WTC11 (cell line): Measurements from ENCODE around the gene MYOD1. TPM values are rescaled to one million over a fixed set of nuclear protein-coding genes. Genes with fewer than 3 reads are reported as not detected.

Source experiments
- ATAC-seq: fragments of 200-7000 bp; cut with Tn5 transposase; 2 replicates; pipeline ENCODE4 v1.10.0; 2021; ENCODE audit warnings: mild to moderate bottlenecking, moderate library complexity
- CTCF ChIA-PET: fragments of 300-600 bp; sonication (Branson Sonifier 250); formaldehyde crosslinking; loops from one replicate; lab custom pipeline; 2021; ENCODE audit warnings: antibody characterized with exemption; lab: Charles Lee
- POLR2A ChIA-PET: fragments of 350-600 bp; sonication (Branson Sonifier 250); formaldehyde crosslinking; loops from one replicate; lab custom pipeline; 2021; ENCODE audit warnings: antibody characterized with exemption; lab: Charles Lee
- DNase-seq: peaks from one replicate; pipeline ENCODE4 v3.0.0; 2021; ENCODE audit warnings: low spot score
- H3K27ac Mint-ChIP-seq: 2 replicates; pipeline ENCODE4 v1.8.0; 2021; ENCODE audit warnings: mixed read lengths
- H3K27me3 Mint-ChIP-seq: 2 replicates; pipeline ENCODE4 v1.8.0; 2021; ENCODE audit warnings: low read depth, mild to moderate bottlenecking, moderate library complexity, mixed read lengths
- H3K36me3 Mint-ChIP-seq: 2 replicates; pipeline ENCODE4 v1.8.0; 2021; ENCODE audit warnings: mixed read lengths
- H3K4me1 Mint-ChIP-seq: 2 replicates; pipeline ENCODE4 v1.8.0; 2022; ENCODE audit warnings: mixed read lengths
- H3K4me3 Mint-ChIP-seq: 2 replicates; pipeline ENCODE4 v1.8.0; 2021; ENCODE audit warnings: mild to moderate bottlenecking, moderate library complexity, mixed read lengths
- H3K9me3 Mint-ChIP-seq: 2 replicates; pipeline ENCODE4 v1.8.0; 2021; ENCODE audit warnings: mixed read lengths
- CREM ChIP-seq: sonication (generic); formaldehyde crosslinking; IDR thresholded peaks from 2 replicates; pipeline ENCODE4 v1.8.1; 2022; ENCODE audit warnings: mild to moderate bottlenecking, missing genetic modification reagents, moderate library complexity
- E2F1 ChIP-seq: sonication (generic); formaldehyde crosslinking; IDR thresholded peaks from 2 replicates; pipeline ENCODE4 v1.8.0; 2022; ENCODE audit warnings: mild to moderate bottlenecking, missing genetic modification reagents
- ELF4 ChIP-seq: sonication (generic); formaldehyde crosslinking; IDR thresholded peaks from 2 replicates; pipeline ENCODE4 v1.8.1; 2022; ENCODE audit warnings: low read depth, mild to moderate bottlenecking, moderate library complexity, missing genetic modification reagents
- ERG ChIP-seq: fragments of 250-450 bp; sonication (Bioruptor Pico); IDR thresholded peaks from 2 replicates; pipeline ENCODE4 v1.8.0; 2021; ENCODE audit warnings: mild to moderate bottlenecking
- GTF2I ChIP-seq: fragments of 250-450 bp; sonication (Bioruptor Pico); conservative IDR thresholded peaks from 2 replicates; pipeline ENCODE4 v1.4.0; 2021; ENCODE audit warnings: mild to moderate bottlenecking
- IRF2 ChIP-seq: sonication (generic); formaldehyde crosslinking; IDR thresholded peaks from 2 replicates; pipeline ENCODE4 v1.8.0; 2022; ENCODE audit warnings: low read depth, missing genetic modification reagents, borderline replicate concordance
- JAZF1 ChIP-seq: fragments of 250-450 bp; sonication (Bioruptor Pico); IDR thresholded peaks from 2 replicates; pipeline ENCODE4 v1.9.0; 2021; ENCODE audit warnings: moderate library complexity, mild to moderate bottlenecking, inconsistent platforms
- NR1H2 ChIP-seq: sonication (generic); formaldehyde crosslinking; IDR thresholded peaks from 2 replicates; pipeline ENCODE4 v1.9.0; 2021; ENCODE audit warnings: mild to moderate bottlenecking, moderate library complexity, missing genetic modification reagents
- NR2C2 ChIP-seq: sonication (generic); formaldehyde crosslinking; IDR thresholded peaks from 2 replicates; pipeline ENCODE4 v1.8.0; 2022; ENCODE audit warnings: mild to moderate bottlenecking, missing genetic modification reagents
- PRRX2 ChIP-seq: fragments of 250-450 bp; sonication (Bioruptor Pico); IDR thresholded peaks from 2 replicates; pipeline ENCODE4 v1.8.0; 2021; ENCODE audit warnings: mild to moderate bottlenecking
- USF1 ChIP-seq: sonication (generic); formaldehyde crosslinking; IDR thresholded peaks from 2 replicates; pipeline ENCODE4 v1.8.0; 2022; ENCODE audit warnings: mild to moderate bottlenecking, missing genetic modification reagents
- ZNF138 ChIP-seq: sonication (generic); formaldehyde crosslinking; conservative IDR thresholded peaks from 2 replicates; pipeline ENCODE4 v1.8.1; 2022; ENCODE audit warnings: mild to moderate bottlenecking, moderate library complexity, missing genetic modification reagents
- ZNF219 ChIP-seq: sonication (generic); formaldehyde crosslinking; IDR thresholded peaks from 2 replicates; pipeline ENCODE4 v1.8.0; 2023; ENCODE audit warnings: missing genetic modification reagents, mild to moderate bottlenecking, borderline replicate concordance
- ZNF232 ChIP-seq: sonication (generic); formaldehyde crosslinking; IDR thresholded peaks from 2 replicates; pipeline ENCODE4 v1.8.0; 2022; ENCODE audit warnings: mild to moderate bottlenecking, missing genetic modification reagents
- ZNF425 ChIP-seq: fragments of 250-450 bp; sonication (Bioruptor Pico); conservative IDR thresholded peaks from 2 replicates; pipeline ENCODE4 v1.9.0; 2021; ENCODE audit warnings: mild to moderate bottlenecking
- ZNF512 ChIP-seq: sonication (generic); formaldehyde crosslinking; IDR thresholded peaks from 2 replicates; pipeline ENCODE4 v1.8.1; 2022; ENCODE audit warnings: missing genetic modification reagents, borderline replicate concordance
- ZNF532 ChIP-seq: fragments of 250-450 bp; sonication (Bioruptor Pico); IDR thresholded peaks from 2 replicates; pipeline ENCODE4 v1.9.0; 2021; ENCODE audit warnings: mild to moderate bottlenecking, borderline replicate concordance
- total RNA-seq: library from RNA; stranded (reverse); gene quantifications from 3 replicates; pipeline ENCODE4 v1.2.3, GENCODE V29; 2021

The MYOD1 gene
- total RNA-seq, 1 experiment from 2014 or later, result not detected

GRCh38 chr11:17716807-17717206 is 2.6 kb upstream of the MYOD1 start (continued):
- no peak for TF ChIP-seq E2F1

GRCh38 chr11:17718015-17718414 is 1.4 kb upstream of the MYOD1 start:
- CTCF ChIA-PET, result interaction anchor here (1.1 to 6.4 kb wide), 10 partner anchors 13 to 188 kb away, joined by 3 to 161 read pairs (median 6); partner anchors contain the start of gene KCNC1
- H3K4me3 Mint-ChIP-seq, result peak overlapping the region; percentile 69
- POLR2A ChIA-PET, result no interaction called here
- TF ChIP-seq ZNF512, result no peak
- no peak for TF ChIP-seq NR2C2 (CRISPR knock-in tag)
- no peak for TF ChIP-seq USF1 (CRISPR knock-in tag)
- no peak for TF ChIP-seq ERG
- TF ChIP-seq JAZF1 (CRISPR knock-in tag), result no peak
- no peak for TF ChIP-seq IRF2 (CRISPR knock-in tag)
- TF ChIP-seq ZNF532 (CRISPR knock-in tag), result no peak
- TF ChIP-seq CREM (CRISPR knock-in tag), result no peak
- TF ChIP-seq GTF2I (CRISPR knock-in tag), result no peak
- no peak for TF ChIP-seq ZNF425 (CRISPR knock-in tag)
- no peak for TF ChIP-seq ZNF232 (CRISPR knock-in tag)
- no peak for TF ChIP-seq NR1H2 (CRISPR knock-in tag)
- no peak for TF ChIP-seq E2F1
- TF ChIP-seq ZNF138 (CRISPR knock-in tag), result no peak
- no peak for TF ChIP-seq PRRX2 (CRISPR knock-in tag)
- no peak for TF ChIP-seq ZNF219 (CRISPR knock-in tag)
- no peak for TF ChIP-seq ELF4 (CRISPR knock-in tag)
- peaks cover 11% of the 10 kb centered on the region for H3K4me1 Mint-ChIP-seq
- H3K9me3 Mint-ChIP-seq, result no peaks in the 10 kb centered on the region
- no peak overlapping the region for H3K27ac Mint-ChIP-seq
- ATAC-seq, result no peak
- no peaks in the 10 kb centered on the region for H3K36me3 Mint-ChIP-seq
- DNase-seq, result no peak
- H3K27me3 Mint-ChIP-seq, result peaks cover 4% of the 10 kb centered on the region
